HepG2 (cell line): ENCODE data around the gene OTOG. TPM values are rescaled to one million over a fixed set of nuclear protein-coding genes. Genes with fewer than 3 reads are reported as not detected.

ENCODE experiments used
- ATAC-seq: fragments of 200-7000 bp; cut with Tn5 transposase; 3 replicates; pipeline ENCODE4 v1.9.1; 2020; ENCODE audit warnings: mild to moderate bottlenecking, moderate library complexity
- BruUV-seq: library from RNA; stranded (reverse); fragments of 400-500 nt; replicated peaks from 2 replicates; lab custom pipeline; 2021; lab: Mats Ljungman, UMichigan
- CTCF ChIA-PET: fragments of 300-600 bp; formaldehyde crosslinking; extraction: SDS; loops from one replicate; lab custom pipeline; 2021; ENCODE audit warnings: low total read pairs, inconsistent platforms, low intra/inter-chr PET ratio; lab: Yijun Ruan, JAX
- POLR2A ChIA-PET: fragments of 350-600 bp; sonication (Branson Sonifier 250); formaldehyde crosslinking; loops from one replicate; lab custom pipeline; 2020; ENCODE audit warnings: antibody characterized with exemption, inconsistent platforms; lab: Yijun Ruan, JAX
- DNase-seq: peaks from one replicate; pipeline ENCODE4 v3.0.0-alpha.2; 2015; ENCODE audit warnings: low spot score
- FAIRE-seq: peaks from 3 replicates; lab custom pipeline; 2011; peaks lifted over from hg19 to GRCh38; lab: Jason Lieb, UNC
- H2AFZ ChIP-seq: one replicate; pipeline ENCODE4 v1.6.1; 2011; ENCODE audit warnings: low read length, inconsistent platforms
- H3K27ac ChIP-seq: fragments of 300-600 bp; 3 replicates; pipeline ENCODE4 v1.8.0; 2011; ENCODE audit warnings: mixed run types, mild to moderate bottlenecking, mixed read lengths, low read length, inconsistent platforms; ENCODE audit not compliant: insufficient read depth; ENCODE audit errors: extremely low read length
- H3K27me3 ChIP-seq, 2 experiments: fragments of 200-600 bp in 1 of 2; 2 replicates in 1 of 2; 3 replicates in 1 of 2; pipeline versions ENCODE4 v1.6.0 to v1.8.0; 2011; ENCODE audit warnings: low read length in 2 of 2, mild to moderate bottlenecking in 2 of 2, moderate library complexity in 2 of 2, inconsistent platforms in 1 of 2; ENCODE audit not compliant: insufficient read depth in 2 of 2, control insufficient read depth in 1 of 2
- H3K36me3 ChIP-seq, 2 experiments: fragments of 200-600 bp in 1 of 2; replicated peaks in 1 of 2; 2 replicates in 1 of 2; 3 replicates in 1 of 2; pipeline versions ENCODE4 v1.5.1 to v1.8.0; 2011; ENCODE audit warnings: low read length in 2 of 2, inconsistent platforms in 1 of 2; ENCODE audit not compliant: insufficient read depth in 2 of 2, control insufficient read depth in 1 of 2
- H3K4me1 ChIP-seq: 2 replicates; pipeline ENCODE4 v1.5.1; 2012; ENCODE audit warnings: low read length, inconsistent platforms; ENCODE audit not compliant: insufficient read depth
- H3K4me2 ChIP-seq: 2 replicates; pipeline ENCODE4 v1.6.0; 2011; ENCODE audit warnings: low read depth, low read length, inconsistent platforms
- H3K4me3 ChIP-seq, 3 experiments: fragments of 200-600 bp in 1 of 3; sonication (generic), shearing (Covaris generic) in 1 of 3; replicated peaks in 1 of 3; 2 replicates each; pipeline ENCODE4 v1.5.1; 2011 to 2016; ENCODE audit warnings: low read length in 3 of 3, inconsistent platforms in 2 of 3, low read depth in 2 of 3, mild to moderate bottlenecking in 2 of 3, control low read depth in 1 of 3, mixed read lengths in 1 of 3; ENCODE audit not compliant: insufficient read depth in 1 of 3
- H3K79me2 ChIP-seq: one replicate; pipeline ENCODE4 v1.6.1; 2011; ENCODE audit warnings: low read length, inconsistent platforms; ENCODE audit not compliant: insufficient read depth
- H3K9ac ChIP-seq: 2 replicates; pipeline ENCODE4 v1.6.0; 2011; ENCODE audit warnings: mild to moderate bottlenecking, low read depth, low read length, inconsistent platforms; ENCODE audit not compliant: insufficient read depth
- H3K9me3 ChIP-seq: 2 replicates; pipeline ENCODE4 v1.5.1; 2012; ENCODE audit warnings: mild to moderate bottlenecking, low read length
- H4K20me1 ChIP-seq: 2 replicates; pipeline ENCODE4 v1.6.0; 2011; ENCODE audit warnings: inconsistent platforms, mild to moderate bottlenecking, low read length, moderate library complexity; ENCODE audit not compliant: insufficient read depth
- ATM ChIP-seq: fragments of 450-650 bp; IDR thresholded peaks from 2 replicates; pipeline ENCODE4 v1.7.1; 2017; ENCODE audit warnings: mild to moderate bottlenecking, borderline replicate concordance
- CHCHD3 ChIP-seq: sonication (generic); formaldehyde crosslinking; IDR thresholded peaks from 2 replicates; pipeline ENCODE4 v1.8.0; 2022; ENCODE audit warnings: mild to moderate bottlenecking, missing genetic modification reagents, moderate library complexity
- DBP ChIP-seq: sonication (generic); formaldehyde crosslinking; IDR thresholded peaks from 2 replicates; pipeline ENCODE4 v1.4.0; 2020; ENCODE audit warnings: missing genetic modification reagents; ENCODE audit errors: not compliant biosample characterization
- NCOA5 ChIP-seq: sonication (generic); formaldehyde crosslinking; IDR thresholded peaks from 2 replicates; pipeline ENCODE4 v1.4.0; 2020; ENCODE audit warnings: missing genetic modification reagents
- YEATS2 ChIP-seq: sonication (generic); formaldehyde crosslinking; IDR thresholded peaks from 2 replicates; pipeline ENCODE4 v1.4.0; 2020; ENCODE audit warnings: missing genetic modification reagents, borderline replicate concordance
- ZBTB33 ChIP-seq: sonication (generic); formaldehyde crosslinking; IDR thresholded peaks from 2 replicates; pipeline ENCODE4 v1.4.0; 2020; ENCODE audit warnings: missing genetic modification reagents
- ZNF24 ChIP-seq: fragments of 450-650 bp; IDR thresholded peaks from 2 replicates; pipeline ENCODE4 v1.6.1; 2017; ENCODE audit warnings: antibody characterized with exemption, mild to moderate bottlenecking
- ZNF382 ChIP-seq: sonication (generic); formaldehyde crosslinking; IDR thresholded peaks from 2 replicates; pipeline ENCODE4 v1.5.0; 2020; ENCODE audit warnings: missing genetic modification reagents, mild to moderate bottlenecking, borderline replicate concordance
- ZNF644 ChIP-seq: IDR thresholded peaks from 2 replicates; pipeline ENCODE4 v1.6.1; 2016; ENCODE audit warnings: low read depth
- ZNF710 ChIP-seq: sonication (generic); formaldehyde crosslinking; IDR thresholded peaks from 2 replicates; pipeline ENCODE4 v1.5.0; 2020; ENCODE audit warnings: mild to moderate bottlenecking, missing genetic modification reagents, borderline replicate concordance
- ZNF780A ChIP-seq: sonication (generic); formaldehyde crosslinking; IDR thresholded peaks from 2 replicates; pipeline ENCODE4 v1.8.0; 2022; ENCODE audit warnings: mild to moderate bottlenecking, missing genetic modification reagents, moderate library complexity
- ZNF800 ChIP-seq: sonication (generic); formaldehyde crosslinking; IDR thresholded peaks from 2 replicates; pipeline ENCODE4 v1.4.0; 2020; ENCODE audit warnings: missing genetic modification reagents
- ZSCAN29 ChIP-seq: sonication (generic); formaldehyde crosslinking; conservative IDR thresholded peaks from 2 replicates; pipeline ENCODE4 v1.4.0; 2020; ENCODE audit warnings: mild to moderate bottlenecking, missing genetic modification reagents
- WGBS: methylation state at CpG from one replicate; pipeline ENCODE4 v1.1.6; 2017; ENCODE audit warnings: low lambda C conversion rate; 5-methylcytosine and 5-hydroxymethylcytosine counted together
- in situ Hi-C: cut with HindIII; loops from 2 replicates; pipeline ENCODE4 v1.10.0; 2017; ENCODE audit warnings: low pct_unique_long_range_greater_than_20kb; ENCODE audit not compliant: extremely low pct_ligation_motif_present
- intact Hi-C: fragments of 100-400 bp; cut with micrococcal nuclease; formaldehyde crosslinking; loops from one replicate; pipeline ENCODE4 v1.10.0; 2022; ENCODE audit not compliant: unreplicated experiment
- polyA plus RNA-seq, 8 experiments: library from polyadenylated mRNA; depleted of rRNA in 3 of 8; stranded (reverse) in 7 of 8; unstranded in 1 of 8; fragments of >200 nt; fragmentation: Illumina TruSeq in 4 of 8; extraction: Trizol in 4 of 8; gene quantifications; 2 replicates each; pipeline versions ENCODE4 v1.2.1 to v1.2.3, GENCODE V29; 2011 to 2016; ENCODE audit warnings: low read depth in 4 of 8, missing spikeins in 1 of 8, mixed read lengths in 1 of 8; ENCODE audit not compliant: insufficient read depth in 1 of 8
- total RNA-seq, 5 experiments: library from RNA; depleted of rRNA; stranded (reverse); fragments of >200 nt; fragmentation: Illumina TruSeq; extraction: Trizol; gene quantifications; 2 replicates each; pipeline ENCODE4 v1.2.3, GENCODE V29; 2016; ENCODE audit warnings: low read depth in 1 of 5

Gene OTOG
- total and polyA plus RNA-seq, 2 of the 13 experiments (the other 11 are each of a cell fraction or from before 2014, with no cell fraction given) = not detected

GRCh38 chr11:17637901-17638300 lies 90.8 kb downstream of the OTOG start:
- no peak overlapping the region for H3K9ac ChIP-seq
- 0% methylated on average over 2 of the region's 4 CpGs for WGBS
- H2AFZ ChIP-seq = no peak overlapping the region
- TF ChIP-seq ZNF780A (CRISPR knock-in tag) (no peak), ZNF644 (CRISPR knock-in tag) (no peak), CHCHD3 (no peak), DBP (no peak), ATM (no peak), ZNF24 (no peak)
- CTCF ChIA-PET = no interaction called here
- no peak overlapping the region for H3K4me3 ChIP-seq
- FAIRE-seq = no peak
- no peak overlapping the region for H3K27ac ChIP-seq
- H3K9me3 ChIP-seq = no peaks in the 10 kb centered on the region
- H4K20me1 ChIP-seq = no peaks in the 10 kb centered on the region
- H3K36me3 ChIP-seq = no peaks in the 10 kb centered on the region
- no peaks in the 10 kb centered on the region for H3K79me2 ChIP-seq
- in situ Hi-C loops = no loop called here
- ATAC-seq = no peak
- no peaks in the 10 kb centered on the region for H3K4me1 ChIP-seq
- POLR2A ChIA-PET = no interaction called here
- peaks cover 3 to 28% of the 10 kb centered on the region in 2 experiments; a peak in 4 of 5 replicates for H3K27me3 ChIP-seq
- intact Hi-C loops = no loop called here
- BruUV-seq = no TSS peak
- no peak overlapping the region for H3K4me2 ChIP-seq
- DNase-seq = no peak

- no peak overlapping the region for H3K27ac ChIP-seq
- H2AFZ ChIP-seq = no peak overlapping the region
- ATAC-seq = no peak
- H3K9ac ChIP-seq = no peak overlapping the region
- no TSS peak for BruUV-seq
- H4K20me1 ChIP-seq = no peaks in the 10 kb centered on the region
- H3K4me3 ChIP-seq = no peak overlapping the region
- H3K36me3 ChIP-seq = no peaks in the 10 kb centered on the region
- no peak overlapping the region for H3K4me2 ChIP-seq
- intact Hi-C loops (no loop called here), in situ Hi-C loops (no loop called here)
- peaks cover 3 to 28% of the 10 kb centered on the region in 2 experiments; a peak in 4 of 5 replicates for H3K27me3 ChIP-seq
- H3K9me3 ChIP-seq = no peaks in the 10 kb centered on the region
- ChIA-PET POLR2A (no interaction called here), CTCF (no interaction called here)
- no peak for DNase-seq
- 0% methylated on average over 5 of the region's 9 CpGs for WGBS
- H3K4me1 ChIP-seq = no peaks in the 10 kb centered on the region
- no peak for FAIRE-seq
- H3K79me2 ChIP-seq = no peaks in the 10 kb centered on the region
- TF ChIP-seq ZNF800 (CRISPR knock-in tag) (no peak), ZBTB33 (CRISPR knock-in tag) (no peak), ZSCAN29 (CRISPR knock-in tag) (no peak), ZNF710 (no peak), ZNF382 (CRISPR knock-in tag) (no peak), YEATS2 (CRISPR knock-in tag) (no peak), NCOA5 (CRISPR knock-in tag) (no peak)
Observed at GRCh38 chr11:17638311-17638710, 91.3 kb downstream of the OTOG start.
